T-helper 22 cell (primary cell): ENCODE data around the gene LPIN2.
"Not testable (repeated sequence)": the region's sequence is repeated elsewhere in the genome, so short reads cannot be mapped to it uniquely, and the experiment has no call there.

ENCODE experiments used
- DNase-seq: peaks from one replicate; pipeline ENCODE4 v3.0.0-alpha.2; 2020; ENCODE audit warnings: low read depth

LPIN2 gene

GRCh38 chr18:3007491-3007890, 5.5 kb downstream of the LPIN2 start:
- DNase-seq = no peak

DNA sequence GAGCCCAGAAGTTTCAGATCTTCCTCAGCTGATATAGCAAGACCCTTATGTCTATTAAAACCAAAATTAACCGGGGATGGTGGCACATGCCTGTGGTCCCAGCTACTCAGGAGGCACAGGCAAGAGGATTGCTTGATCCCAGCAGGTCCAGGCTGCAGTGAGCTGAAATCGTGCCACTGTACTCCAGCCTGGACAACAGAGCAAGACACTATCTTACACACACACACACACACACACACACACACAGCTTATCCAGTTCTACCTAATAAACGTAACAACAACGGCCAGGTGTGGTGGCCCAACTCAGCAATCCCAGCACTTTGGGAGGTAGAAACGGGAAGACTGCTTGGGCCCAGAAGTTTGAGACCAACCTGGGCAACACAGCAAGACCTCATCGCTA, 7.5 kb downstream of the LPIN2 start:
- no peak for DNase-seq

- DNase-seq = not testable (repeated sequence)
These were observed 9.2 kb downstream of the LPIN2 start for GRCh38 chr18:3003766-3004165.

GRCh38 chr18:3002732-3003131, 10.2 kb downstream of the LPIN2 start:
- no peak for DNase-seq

DNA sequence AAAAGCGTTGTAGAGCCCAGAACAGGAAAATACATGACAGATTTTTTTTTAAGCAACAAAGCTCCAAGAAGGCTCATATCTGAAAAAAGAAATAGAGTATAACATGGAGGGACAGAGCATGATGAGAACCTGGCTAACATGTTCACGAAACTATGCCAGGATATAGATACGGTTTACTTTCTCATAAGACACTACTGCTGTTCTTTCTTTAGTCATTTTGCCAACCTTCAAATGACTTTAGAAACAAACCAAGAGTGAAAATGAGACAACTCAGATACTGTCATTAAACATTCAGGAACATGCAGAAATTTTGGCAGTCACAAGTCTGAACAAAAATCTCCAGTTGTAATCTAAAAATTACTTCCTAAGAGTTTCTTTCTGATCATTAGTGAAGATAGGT, 14.3 kb downstream of the LPIN2 start:
- DNase-seq = no peak

DNA sequence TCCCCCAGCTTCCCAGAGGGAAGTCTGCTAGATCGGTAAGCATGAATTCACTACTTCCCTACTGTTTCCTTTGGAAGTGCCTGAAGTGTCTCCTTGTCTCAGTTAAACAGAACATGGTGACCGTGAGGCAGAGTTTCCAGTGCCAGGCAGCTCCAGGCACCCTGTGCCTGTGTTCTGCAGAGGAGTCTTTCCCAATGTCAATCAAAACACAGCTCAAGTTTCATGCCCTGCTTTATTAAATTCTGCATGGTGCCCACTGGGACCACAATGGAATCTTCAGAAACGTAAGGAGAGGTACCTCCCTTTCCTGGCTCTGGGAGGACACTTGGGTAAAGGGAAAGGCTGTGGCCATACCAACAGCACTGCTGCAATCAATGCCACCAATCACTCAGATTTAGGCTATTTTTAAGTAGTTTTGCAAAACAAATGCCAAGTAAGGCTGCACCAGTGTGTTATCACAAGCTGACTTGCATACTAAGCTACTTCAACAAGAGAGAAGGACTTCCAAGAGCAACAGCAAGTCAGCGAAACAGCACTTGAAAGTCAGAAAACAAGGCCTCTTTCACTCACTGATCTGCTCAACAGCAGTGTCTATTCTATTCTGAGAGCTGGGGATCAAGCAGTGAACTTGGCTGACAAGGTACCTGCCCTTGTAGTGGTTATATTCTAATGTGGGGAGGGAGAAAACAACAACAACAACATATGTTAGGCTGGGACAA, 14.9 kb downstream of the LPIN2 start:
- DNase-seq = no peak

GRCh38 chr18:2997429-2997828, 15.5 kb downstream of the LPIN2 start:
- no peak for DNase-seq

- peak; percentile 46 for DNase-seq
These were observed 18.1 kb downstream of the LPIN2 start for GRCh38 chr18:2994603-2995432.

DNA sequence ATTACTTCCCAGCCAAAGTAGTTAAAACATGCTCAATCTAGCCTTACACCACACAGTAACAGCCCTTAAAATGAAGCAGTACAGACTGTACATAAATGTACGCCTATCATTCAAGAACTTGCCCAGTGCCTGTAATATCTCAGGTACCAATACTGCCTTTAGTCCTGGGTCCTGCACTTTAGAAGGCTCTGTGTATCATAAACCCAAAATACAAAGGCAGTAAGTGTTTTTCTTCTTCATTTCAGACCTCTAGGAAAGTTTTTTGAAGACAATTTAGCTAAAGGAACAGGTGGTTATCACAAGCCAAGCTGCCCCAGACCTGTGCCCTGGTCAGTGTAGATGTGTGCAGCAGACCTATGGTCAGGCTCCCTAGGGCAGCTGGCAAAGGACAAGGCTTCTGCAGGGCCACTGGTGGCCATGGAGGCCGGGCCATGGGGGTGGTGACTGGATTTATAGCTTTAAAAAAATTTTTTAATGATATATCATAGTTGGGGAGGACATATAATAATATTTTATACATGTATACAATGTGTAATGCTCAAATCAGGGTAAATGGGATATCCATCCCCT, 18.8 kb downstream of the LPIN2 start:
- DNase-seq = no peak

GRCh38 chr18:2992995-2993877, 19.7 kb downstream of the LPIN2 start:
- DNase-seq = no peak

DNA sequence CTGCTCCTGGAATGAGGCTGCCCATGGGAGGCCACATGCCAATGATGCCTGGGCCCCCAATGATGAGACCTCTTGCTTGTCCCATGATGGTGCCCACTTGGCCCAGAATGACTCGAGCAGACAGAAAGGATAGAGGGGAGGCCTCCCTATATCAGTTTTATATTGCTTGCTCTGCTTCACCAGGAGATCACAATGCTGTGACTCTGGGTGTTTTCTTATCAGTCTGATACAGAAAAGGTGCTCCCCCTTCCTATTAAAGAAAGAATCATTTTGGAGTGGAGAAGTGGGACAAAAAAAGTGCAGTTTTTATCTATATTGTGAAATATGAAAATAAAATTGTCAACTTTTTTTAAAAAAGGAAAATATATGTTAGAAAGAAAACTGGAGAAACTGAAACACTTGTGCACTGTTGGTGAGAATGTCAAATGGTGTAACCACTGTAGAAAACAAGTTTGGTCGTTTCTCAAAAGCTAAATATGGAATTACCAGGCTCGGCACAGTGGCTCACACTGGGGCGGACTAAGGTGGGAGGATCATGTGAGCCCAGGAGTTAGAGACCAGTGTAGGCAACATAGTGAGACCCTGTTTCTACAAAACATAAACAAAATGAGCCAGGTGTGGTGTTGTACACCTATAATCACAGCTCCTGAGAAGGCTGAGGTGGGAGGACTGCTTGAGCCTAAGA, 21.8 kb downstream of the LPIN2 start:
- no peak for DNase-seq

DNA sequence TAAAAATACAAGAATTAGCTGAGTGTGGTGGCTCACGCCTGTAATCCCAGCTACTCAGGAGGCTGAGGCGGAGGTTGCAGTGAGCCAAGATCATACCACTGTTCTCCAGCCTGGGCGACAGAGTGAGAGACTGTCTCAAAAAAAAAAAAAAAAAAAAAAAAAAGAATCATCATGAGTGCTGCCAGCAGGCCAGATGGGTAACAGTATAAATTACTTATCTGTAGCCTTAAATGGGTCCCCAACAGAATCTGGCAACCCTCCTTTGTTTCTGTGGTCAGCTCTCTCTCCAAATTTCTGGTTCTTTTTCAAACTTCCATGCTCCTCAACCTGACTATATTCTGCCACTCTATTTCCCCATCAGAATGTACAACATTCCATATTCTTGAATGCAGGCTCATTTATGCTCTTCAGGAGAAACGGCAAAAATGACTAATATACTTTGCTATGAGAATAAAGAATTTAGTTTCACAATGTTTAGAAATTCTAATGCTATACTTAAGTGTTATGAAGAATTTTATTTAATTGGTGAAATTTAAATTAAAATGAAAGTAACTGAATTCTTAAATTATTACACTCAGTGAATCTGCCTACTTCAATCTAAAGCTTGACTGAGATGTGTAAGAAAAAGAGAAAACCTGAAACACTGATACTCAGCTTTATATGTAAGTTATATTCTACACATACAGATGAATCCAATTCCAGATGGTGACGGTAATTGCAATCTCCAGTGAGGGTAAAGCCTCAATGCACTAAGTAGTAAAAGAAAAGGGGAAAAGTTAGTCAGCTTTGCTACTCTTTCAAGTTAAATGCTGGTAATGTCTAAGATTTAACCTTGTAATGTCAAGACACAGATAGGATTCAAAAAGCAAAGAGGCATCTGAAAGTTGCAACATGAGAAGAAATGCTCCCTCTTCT, 24.8 kb downstream of the LPIN2 start:
- DNase-seq = no peak

GRCh38 chr18:2986150-2986865, 26.6 kb downstream of the LPIN2 start:
- DNase-seq = no peak

- DNase-seq = no peak
These were observed 27.3 kb downstream of the LPIN2 start for GRCh38 chr18:2985628-2986027.

DNA sequence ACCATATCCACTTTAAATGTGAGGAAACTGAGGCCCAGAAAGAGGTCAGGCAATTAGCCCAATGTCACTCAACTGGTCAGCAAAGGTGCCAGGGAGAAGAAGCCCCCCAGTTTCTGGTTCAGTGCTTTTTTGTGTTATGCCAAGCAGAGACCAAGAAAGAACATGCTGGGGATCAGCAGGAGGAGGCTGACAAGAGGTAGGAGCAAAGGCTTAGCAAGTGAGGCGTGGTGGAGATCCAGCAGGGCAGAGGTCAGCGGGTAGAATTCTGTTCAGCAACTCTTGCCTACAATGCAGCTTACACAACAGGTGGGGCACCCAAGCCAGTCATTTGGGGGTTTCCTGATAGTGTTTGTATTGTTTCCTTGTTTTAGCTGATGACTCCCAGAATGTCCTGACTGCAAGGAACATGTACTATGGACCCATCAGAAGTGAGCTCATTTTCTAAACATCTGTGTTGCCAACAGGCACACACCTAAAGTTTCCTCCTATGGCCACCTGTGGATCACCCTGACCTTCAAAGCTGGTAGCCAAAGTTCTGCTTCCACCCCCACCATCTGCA, 28.2 kb downstream of the LPIN2 start:
- DNase-seq = no peak

DNA sequence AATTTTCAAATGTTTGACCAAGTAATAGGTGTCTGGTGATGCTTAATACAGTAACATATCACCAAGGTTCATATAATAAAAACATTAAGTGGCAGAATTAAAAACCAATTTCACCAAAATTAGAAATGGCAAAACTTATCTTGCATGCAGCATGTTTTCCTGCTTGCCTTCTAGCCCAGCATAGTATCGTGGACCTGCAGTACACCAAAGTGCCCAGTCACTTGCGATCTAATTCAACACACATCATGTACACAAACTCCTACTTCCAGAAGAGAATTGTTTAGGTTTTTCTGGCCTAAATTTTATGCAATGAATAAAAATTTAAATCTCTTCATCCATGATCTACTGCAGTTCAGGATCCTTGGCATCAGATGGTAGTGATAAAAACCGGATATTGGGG, 28.9 kb downstream of the LPIN2 start:
- no peak for DNase-seq

GRCh38 chr18:2983296-2983695, 29.6 kb downstream of the LPIN2 start:
- DNase-seq = no peak

DNA sequence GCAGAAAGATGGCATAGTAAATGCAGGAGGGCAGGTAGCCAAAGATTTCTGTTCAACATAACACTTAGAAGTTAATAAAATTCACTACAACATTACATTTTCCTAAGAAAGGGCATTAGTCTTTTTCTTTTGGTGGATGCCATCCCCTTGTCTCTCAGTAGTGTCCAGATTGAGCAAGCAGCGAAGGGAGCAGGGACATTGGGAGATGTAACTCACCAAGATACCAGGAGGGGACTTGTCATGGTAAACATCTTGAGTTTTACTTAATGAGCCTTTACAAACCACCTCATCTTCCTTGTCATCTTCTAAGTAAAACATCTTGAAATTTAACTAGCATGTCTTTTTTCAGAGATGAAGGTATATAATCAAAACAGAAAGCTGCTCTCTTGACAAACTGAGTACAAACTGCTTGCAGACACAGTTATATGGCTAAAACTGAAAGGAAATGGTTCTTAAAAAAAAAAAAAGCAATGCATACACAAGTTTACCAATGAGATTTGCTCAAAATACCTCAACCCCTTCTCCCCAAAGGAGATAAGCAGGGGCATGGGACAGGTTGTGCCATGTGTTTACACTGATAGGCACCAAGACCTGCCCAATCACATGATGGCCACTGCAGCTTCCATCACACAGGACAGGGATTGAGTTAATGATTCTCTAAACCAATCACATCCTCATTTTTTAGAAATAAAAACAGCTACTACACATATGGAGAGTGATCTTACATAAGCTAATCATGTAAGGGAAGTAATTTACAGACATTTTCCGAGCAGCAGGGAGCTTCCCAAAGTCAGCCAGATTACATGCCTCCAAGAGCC, 30.3 kb downstream of the LPIN2 start:
- DNase-seq = no peak

- DNase-seq = no peak
These were observed 30.9 kb downstream of the LPIN2 start for GRCh38 chr18:2982022-2982421.
